H1 (cell line): Measurements from ENCODE around the gene RNF20. TPM values are rescaled to one million over a fixed set of nuclear protein-coding genes. Genes with fewer than 3 reads are reported as not detected.

Experiments
- SIRT6 ChIP-seq: IDR thresholded peaks from one replicate; pipeline ENCODE4 v1.7.1; 2012; ENCODE audit warnings: low read length, inconsistent platforms
- SP4 ChIP-seq: IDR thresholded peaks from 2 replicates; pipeline ENCODE4 v1.6.1; 2012; ENCODE audit warnings: low read length, inconsistent platforms
- polyA plus RNA-seq, 7 experiments: library from polyadenylated mRNA; depleted of rRNA in 3 of 7; stranded (reverse) in 5 of 7; unstranded in 2 of 7; fragments of >200 nt in 5 of 7; fragments of 200-250 nt in 2 of 7; gene quantifications; 1 replicate in 5 of 7; 2 replicates in 1 of 7; 4 replicates in 1 of 7; pipeline versions ENCODE4 v1.2.1 to v1.2.3, GENCODE V29; 2011 to 2013; ENCODE audit warnings: missing spikeins in 2 of 7, mixed read lengths in 2 of 7
- total RNA-seq: library from RNA; stranded (reverse); fragmentation: NEBNext Ultra II Directional; extraction: Animal tissue kit (Norgen Biotek cat#: 25700); gene quantifications from 2 replicates; pipeline ENCODE4 v1.2.1, GENCODE V29; 2021

Gene RNF20
- total and polyA plus RNA-seq, 2 of the 8 experiments (the other 6 are each of a cell fraction or from before 2014, with no cell fraction given): 9.4 to 65.2 TPM

GRCh38 chr9:101543098-101543735 lies 9.6 kb downstream of the RNF20 start (continued):
- TF ChIP-seq SIRT6 (no peak), SP4 (no peak)
